Right hindlimb (tissue), 1 donor: ENCODE data around the gene GRIK4.

Source experiments
- DNase-seq: peaks from one replicate; pipeline ENCODE4 v3.0.0-alpha.2; 2018

Gene GRIK4

DNA sequence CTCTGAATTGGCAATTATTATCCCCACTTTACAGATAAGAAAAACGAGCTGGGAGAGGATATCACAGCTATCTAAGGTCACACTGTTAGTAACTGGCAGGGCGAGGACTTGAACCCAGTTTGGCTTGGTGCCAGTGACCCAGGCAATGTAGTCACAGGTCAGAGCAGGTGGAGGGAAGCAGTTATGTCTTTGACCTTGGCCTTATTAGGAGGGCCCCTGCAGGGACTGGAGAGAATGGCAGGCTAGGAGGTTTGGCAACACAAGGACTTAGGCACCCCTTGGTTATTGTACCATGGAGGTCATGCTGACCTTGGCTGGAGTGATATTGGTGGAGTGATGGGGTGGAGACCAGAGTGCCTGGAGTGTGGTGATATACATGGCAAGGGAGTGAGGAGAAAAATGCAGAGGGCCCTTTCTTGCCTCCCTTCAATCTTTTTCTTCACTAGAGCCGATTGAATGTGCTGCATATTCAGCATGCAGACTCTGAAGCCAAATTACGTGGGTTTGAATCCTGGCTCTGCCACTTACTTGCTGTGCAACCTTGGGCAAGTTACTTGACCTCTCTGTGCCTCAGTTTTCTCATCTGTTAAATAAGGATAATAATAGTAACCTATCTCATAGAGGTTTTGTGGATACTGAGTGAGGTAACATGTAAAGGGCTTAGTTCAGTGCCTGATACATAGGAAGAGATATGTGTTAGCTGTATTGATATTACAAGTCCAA is 419.7 kb downstream of the GRIK4 start:
- DNase-seq, result no peak

DNA sequence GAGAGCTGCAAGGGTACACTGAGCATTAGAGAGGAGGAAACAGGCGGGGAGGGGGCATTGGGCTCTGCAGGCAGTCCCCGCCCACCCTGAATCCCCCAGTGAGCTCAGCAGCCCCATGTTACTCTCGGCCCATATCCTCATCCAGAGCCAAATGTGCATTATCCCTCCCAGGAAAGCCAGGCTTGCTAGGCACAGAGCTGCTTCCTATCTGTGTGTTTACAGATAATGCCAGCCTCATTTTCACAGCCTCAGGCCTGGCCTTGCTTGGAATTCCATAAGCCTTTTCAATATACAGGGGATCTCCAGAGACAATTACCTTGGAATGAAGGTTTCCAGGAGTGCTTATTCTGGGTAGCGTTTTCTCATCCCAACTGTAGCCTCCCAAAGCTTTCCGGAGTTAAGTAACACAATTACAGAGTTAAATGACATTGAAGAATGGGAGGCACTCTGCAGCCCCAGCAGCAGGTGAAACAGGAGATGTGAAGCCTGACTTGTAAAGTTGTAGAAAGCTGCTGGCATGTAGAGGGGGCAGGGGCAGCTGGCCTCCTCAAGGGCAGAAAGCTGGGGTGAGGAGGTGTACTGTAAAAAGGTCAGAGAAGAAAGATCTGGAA is 420.9 kb downstream of the GRIK4 start:
- no peak for DNase-seq

DNA sequence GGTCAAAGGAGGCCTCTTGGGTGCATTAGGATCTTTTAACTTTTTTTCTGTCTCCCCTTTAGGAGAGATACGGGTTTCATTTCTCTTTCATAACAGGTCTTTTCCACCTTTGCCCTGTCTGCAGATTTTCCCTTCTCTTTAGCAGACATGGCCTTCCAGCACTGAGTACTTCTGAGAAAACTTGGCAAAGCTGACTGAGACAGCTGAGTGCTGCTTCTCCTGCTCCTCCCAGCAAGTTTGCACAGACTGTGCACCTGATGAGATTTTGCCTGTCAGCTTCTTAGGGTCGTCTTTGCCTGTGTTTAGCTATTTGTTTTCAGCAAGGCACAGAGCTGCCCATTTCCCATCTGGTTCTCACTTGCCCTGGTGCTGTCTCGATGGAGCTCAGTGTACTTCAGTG is 424.8 kb downstream of the GRIK4 start:
- no peak for DNase-seq

DNA sequence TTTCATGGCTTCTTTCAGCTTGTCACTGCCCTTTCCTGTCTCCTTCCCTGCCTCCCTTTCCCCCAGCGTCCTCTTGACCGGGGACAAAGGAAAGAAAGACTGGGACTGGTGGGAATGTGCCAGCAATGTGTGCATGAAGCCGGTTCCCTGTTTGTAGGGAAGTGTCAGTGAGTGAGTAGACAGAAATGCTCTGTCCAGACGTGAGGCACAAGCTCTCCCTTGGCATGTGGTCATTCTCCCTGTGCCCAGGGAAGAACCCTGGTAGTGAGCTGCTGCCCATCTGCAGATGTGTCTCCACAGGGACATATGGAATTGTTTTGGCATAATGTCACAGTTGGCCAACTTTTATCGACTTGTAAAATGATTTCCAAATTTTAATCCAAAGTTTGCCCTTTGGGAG is 426.0 kb downstream of the GRIK4 start:
- DNase-seq, result no peak

DNA sequence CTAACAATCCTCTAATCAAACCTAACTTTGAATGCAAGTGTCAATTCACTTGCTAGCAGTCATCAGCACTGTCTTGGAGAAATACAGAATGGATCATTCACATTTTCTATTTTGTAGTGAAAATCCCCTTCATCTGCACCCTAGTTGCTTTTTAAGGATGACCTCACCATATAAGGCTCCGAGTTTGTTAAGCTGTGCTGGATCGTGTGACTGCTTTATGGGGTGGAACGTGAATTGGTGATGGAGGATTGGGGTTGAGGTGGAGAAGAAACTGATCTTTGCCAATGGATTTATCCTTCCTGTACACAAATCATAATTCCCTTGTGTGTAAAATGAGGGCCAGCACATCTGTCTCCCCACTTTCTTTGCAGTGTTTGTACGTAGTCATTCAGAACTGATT is 426.7 kb downstream of the GRIK4 start:
- no peak for DNase-seq

DNA sequence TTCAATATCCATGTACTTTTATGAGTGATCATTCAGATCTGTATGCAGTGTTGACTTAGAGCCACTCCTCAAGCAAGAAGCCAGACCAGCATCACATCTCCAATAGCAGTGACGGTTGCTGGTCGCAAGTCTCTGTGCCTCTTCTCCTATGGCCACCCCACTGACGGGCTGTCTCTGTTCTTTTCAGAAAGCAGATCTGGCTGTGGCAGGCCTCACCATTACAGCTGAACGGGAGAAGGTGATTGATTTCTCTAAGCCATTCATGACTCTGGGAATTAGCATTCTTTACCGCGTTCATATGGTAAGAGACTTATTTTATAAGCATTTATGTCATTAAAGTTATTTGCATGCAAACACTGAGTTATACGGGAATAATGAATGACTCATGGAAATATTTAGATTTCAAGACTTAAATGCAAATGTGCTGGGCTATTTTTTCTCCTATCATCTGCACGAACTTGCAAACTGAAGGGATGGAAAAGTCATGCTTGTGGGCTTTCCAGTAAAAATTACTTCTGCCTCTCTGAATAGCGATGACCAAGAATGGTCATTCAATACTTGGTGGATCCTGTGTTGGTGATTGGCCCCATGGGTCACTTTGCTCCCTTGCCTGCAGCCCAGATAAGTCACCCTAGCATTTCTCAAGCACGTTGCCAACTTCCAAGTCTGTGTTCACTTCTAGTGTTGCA is 428.8 kb downstream of the GRIK4 start:
- no peak for DNase-seq

DNA sequence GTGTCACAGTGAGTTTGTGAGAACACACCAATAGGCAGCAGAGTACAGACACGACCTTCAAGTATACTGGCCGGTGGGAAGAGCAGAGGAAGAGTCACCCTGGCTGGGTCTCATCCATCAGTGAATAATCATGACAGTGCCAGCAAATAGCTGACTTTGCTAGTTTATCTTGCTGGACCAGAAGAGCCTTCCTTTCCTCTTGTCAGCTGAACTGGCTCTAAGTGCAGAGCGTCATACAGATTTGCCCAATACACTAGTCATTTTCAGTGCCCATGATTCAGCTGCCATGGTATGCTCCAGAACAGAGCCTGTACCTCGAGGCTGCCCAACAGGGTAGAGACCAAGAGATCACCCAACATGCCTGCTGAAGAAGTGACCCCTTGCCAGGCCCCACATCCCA is 429.5 kb downstream of the GRIK4 start:
- no peak for DNase-seq

DNA sequence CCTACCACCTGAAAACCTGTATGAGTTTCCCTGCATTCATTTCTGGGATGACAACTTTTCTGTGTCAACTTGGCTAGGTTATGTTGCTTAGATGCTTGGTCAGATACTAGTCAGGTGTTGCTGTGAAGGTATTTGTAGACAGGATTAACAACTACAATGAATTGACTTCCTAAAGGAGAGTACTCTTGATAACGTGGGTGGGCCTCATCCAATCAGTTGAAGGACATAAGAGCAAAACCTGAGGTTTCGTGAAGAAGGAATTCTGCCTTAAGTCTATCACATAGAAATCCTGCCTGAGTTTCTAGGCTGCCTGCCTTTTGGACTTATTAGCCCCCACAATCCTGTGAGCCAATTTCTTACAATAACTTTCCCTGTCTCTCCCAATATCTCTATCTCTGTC is 431.2 kb downstream of the GRIK4 start:
- no peak for DNase-seq

DNA sequence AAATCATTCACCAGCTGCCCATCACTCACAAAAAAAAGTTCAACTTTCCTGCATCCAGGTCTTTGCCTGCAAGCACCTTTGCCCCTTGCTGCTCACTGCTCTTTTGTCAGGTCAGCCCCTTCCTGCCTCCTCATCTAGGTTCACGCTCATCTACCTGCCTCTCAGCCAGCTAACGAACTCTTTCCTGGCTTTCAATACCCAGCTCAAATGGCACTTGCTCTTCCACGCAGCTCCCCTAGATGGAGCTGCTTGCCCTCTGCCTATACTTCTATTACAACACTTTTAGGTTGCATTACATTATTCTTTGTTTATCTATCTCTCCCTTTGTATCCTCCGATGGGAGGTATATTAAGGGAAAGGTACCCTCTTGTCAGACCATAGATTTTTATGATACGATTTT is 433.5 kb downstream of the GRIK4 start:
- DNase-seq, result no peak

DNA sequence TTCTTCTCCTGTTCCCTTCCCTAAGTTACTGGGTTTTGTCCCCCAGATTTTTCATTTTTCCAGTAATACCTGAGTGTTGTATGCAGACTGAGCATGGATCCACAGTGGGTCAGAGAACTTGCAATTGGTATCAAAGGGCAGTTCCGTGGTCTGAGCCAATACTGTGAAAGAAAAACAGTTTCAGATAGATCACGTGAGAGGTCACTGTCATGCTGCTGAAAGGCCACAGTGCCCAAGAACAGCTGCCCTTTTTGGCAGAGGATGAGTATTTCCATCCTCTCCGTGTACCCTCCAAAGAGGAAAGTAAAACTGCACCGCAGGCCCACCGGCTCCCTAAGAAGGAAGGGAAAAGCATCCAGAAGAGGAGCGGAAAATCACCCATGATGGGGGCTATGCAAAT is 439.3 kb downstream of the GRIK4 start:
- no peak for DNase-seq

DNA sequence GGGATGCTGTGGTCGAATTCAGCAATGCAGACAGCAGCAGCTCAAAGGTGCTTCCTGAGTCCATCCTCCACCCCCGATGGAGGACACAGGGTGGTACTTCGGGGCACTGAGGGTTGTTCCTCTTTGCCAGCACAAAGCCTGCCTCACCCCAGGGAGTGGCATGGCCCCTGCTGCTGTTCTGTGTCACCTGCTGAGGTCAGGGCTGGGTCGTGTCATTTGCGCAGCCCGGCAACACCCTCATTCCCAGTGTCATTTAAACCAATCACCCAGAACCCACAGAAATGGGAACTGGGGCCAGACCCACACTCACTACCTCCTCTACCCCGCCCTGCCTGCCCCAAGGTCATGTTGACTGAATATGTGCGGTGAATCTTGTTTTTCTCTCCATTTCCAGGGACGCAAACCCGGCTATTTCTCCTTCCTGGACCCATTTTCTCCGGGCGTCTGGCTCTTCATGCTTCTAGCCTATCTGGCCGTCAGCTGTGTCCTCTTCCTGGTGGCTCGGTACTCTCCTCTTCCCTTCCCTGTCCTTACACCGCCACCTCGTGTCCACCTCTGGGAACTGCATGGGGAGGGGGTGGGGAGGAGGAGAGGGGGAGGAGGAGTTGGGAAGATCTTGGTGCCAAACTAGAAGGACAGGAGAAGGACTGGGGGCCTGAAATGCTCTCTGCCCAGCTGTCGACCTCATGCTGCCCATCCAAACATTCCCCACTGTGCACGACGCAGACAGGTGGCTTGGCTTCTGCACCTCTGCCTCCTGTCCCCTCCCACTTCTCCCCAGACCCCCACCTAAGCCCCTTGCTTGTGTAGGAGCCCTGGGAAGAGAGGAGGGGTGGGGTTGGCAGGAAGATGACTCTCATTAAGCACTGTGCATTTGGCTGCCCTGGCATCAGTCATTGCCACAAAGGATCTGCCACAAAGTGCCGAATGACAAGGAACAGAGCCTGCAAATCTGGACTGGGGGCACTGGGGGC is 441.2 kb downstream of the GRIK4 start:
- peak; percentile 90 for DNase-seq

DNA sequence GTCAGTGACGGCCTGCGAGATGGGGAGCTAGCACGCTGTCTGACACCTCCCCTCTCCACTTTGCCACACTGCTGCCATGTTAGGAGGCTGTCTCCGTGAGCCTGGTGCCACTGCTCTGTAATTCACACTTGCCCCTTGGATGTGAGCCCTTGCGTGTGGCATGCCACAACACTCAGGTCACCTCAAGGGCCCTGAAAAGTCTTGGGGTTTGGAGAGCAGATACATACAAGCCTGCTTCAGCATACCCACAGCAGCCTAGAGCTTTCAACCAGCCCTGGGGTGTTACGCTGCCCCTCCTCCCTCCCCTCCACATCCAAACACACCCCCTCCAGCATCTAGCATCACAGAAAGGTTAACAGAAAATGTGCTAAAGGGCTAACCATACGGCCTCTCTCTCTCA is 442.8 kb downstream of the GRIK4 start:
- no peak for DNase-seq

DNA sequence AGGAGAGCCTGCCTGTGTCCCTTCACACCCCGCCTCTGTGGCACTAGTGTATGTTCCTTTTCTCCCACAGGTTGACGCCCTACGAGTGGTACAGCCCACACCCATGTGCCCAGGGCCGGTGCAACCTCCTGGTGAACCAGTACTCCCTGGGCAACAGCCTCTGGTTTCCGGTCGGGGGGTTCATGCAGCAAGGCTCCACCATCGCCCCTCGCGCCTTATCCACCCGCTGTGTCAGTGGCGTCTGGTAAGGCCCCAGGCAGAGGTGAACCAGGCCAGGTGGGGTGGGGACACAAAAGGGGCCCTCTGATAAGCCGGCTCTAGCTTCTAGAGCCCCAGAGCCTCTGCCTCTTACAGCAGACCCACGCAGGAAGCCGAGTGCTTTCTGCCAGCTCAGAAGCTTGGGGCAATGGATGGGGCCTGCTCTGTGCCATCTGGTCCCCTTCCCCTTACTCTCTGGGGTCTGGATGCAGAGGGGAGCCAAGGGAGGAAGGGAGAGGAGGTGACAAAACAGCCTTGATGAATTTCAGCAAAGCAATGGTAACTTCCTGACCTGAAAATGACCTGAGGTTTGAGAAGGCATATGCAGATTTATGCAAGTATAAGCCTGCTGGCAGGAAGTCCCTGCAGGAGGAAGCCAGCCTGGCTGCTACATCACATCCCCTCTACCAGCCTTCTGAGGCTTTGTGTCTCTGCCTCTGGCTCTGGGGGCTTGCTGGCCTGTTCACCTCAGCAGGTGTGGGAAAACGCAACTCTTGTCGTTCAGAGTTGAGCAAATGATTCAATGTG is 445.4 kb downstream of the GRIK4 start:
- no peak for DNase-seq

DNA sequence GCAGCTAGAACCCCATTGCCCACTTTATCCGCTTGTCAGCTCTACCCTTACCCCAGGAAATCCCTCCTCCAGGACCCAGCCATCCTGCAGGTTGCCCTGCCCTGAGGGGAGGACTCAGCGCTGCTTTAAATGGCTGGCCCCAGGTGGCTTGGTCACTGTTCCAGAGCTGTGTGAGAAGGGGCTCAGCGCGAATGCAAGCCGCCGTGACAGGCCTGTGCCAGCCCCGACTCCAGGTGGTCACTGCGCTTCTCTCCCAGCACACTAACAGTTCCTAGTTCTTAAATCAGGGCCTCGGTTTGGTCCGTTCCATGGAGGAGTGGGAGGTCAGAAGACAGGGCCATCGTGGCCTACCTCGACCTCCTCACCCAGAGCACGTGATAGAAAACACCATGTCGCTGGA is 446.6 kb downstream of the GRIK4 start:
- DNase-seq, result no peak

DNA sequence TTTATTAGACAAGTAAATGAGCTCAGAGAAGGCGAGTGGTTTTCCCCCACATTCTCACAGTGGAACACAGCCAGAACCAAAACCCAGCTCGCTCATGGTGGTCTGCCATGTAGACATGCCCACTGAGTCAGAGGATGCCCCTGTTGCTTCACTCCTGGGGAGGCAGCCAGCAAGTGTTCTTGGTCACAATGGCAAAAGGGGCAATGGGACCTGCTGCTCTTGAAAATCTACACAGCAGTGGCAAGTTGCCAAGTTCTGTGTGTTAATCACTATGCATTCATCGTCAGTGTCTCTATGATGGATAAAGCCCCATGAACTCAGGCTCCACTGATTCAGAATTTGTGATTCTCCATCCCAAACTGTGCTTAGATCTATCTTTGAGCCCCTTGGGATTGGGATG is 447.6 kb downstream of the GRIK4 start:
- no peak for DNase-seq

DNA sequence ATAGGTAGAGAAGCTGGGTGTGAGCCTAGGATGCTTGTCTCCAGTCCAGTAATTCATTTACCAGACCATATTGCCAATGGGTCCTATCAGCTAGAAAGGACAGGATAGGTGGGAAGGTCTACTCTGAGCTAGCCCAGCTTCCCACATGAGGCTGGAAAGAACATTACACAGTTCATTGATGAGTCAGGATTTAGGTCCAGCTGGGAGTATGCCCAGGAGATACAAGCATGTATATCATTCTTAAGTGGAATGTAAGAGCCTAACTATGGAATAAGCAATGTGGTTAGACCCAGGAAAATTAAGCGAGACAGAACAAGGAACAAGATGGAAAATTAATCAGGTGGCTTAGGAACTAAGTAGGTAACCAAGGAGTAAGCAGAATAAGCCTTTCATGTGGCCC is 453.3 kb downstream of the GRIK4 start:
- no peak for DNase-seq

DNA sequence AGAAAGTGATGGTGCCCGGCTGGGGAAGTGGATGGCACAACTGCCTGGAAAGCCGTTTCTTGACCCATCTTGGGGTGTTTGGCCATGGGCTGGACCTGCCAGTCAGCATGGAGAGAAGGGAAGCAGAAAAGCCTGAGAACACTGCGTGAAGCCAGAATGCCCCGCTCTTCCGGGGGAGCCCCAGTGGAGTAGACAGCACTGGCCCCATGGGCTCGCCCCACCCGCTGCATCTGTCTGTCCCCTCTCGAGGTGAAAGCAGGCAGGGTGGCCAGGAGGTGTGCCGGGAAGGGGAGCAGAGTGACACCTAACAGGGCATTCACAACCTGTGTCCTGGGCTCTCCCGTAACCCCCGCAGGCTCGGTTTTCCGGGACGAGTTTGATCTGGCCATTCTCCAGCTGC is 455.3 kb downstream of the GRIK4 start:
- DNase-seq, result no peak

DNA sequence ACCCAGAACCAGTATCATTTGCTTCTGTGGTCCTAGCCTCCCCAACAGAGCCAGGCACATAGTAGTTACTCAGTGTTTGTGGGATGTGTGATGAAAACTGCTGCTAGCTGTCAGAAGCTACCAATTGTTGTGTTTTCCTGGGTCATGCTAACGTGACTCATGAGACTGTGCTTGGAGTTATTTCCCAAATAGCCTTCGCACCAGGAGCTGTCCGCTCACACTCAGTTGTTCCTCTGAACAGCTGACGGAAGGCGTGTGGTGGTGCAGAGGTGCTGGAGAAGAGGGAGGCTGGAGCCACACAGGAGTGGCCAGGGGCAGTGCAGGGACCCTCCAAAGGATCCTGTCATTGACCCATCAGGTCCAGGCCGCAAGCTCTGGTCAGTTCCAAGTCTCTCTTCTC is 458.4 kb downstream of the GRIK4 start:
- DNase-seq, result no peak

DNA sequence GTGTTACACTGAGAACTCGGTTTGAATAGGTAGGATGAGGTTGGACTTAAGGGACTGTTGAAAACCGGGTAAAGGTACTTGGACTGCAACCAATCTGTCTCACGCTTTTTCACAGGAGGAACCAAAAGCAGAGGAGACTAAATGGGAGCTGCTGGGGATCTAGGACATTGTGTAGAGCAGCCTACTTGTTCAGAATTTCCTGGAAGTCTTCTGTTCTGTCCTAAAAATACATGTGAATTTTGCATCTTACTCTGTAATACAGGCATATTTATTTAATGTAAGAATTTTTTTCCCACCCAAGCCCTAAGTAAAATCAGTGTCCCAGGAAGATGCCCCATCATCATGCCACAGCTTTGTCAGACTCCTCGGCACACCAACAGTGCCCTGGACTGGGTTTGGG is 460.3 kb downstream of the GRIK4 start:
- no peak for DNase-seq

DNA sequence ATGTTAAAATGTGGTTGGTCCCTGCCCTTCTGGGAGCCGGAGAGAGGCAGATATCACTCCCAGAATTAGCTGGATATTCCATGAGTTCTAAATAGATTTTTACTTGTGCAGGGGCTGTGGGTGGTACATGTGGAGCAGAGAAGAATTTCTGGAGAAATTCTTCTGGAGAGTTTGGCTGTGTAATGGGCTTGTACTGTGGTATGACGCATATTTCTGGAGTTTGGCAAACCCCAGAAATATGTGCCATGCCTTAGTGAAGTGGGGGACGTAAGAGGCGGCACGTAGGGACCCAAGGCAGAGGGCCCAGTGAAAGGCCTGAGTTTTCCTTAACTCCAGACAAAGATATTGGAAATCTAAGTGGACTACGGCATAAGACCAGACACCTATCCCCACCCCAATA is 461.1 kb downstream of the GRIK4 start:
- DNase-seq, result no peak

DNA sequence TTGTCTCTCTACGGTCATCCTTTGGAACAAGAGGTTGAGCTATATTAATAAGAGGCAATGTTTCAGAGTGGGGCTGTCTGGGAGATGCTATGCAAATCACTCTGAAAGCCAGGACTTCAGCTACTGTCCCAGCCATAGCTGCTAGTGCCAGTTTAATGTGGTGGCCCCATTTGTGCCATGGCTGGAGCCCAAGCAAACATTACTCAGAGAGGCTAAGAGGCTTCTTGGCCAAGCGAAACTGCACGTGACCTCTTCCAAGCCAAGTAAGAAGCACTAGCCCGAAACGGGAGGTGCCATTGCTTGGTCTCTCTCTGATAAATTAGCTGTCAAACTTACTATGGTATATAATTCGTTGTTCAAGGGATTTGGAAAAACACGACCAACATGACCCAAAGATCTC is 462.0 kb downstream of the GRIK4 start:
- no peak for DNase-seq

DNA sequence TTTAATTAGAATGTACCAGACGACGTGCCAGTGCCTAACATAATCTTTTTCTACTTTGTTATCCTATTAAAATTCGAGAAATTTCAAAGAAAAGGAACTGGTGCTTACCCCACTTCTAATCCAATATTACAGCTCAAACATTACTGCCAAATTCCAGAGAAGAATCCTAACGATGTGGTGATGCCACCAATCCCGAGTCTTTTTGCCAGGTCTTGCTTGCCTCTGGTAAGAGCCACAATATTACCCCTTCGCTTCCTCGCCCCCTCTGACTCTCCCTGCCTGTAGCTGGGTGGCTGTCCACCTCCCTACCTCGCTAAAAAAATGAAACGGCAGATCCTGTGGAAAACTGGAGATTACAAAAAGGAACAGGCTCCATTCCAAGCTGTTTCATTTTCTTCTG is 462.9 kb downstream of the GRIK4 start:
- DNase-seq, result no peak
